DMS79 treated with DMSO at 0.1 percent for 48 hours (cell line): ENCODE data around the gene DDA1.

Experiments
- DNase-seq: peaks from one replicate; lab custom pipeline; 2025; lab: John Stamatoyannopoulos, UW

Gene DDA1

GRCh38 chr19:17330262-17331044 is 21.1 kb downstream of the DDA1 start:
- no peak for DNase-seq

- no peak for DNase-seq
These were observed 21.7 kb downstream of the DDA1 start for GRCh38 chr19:17331045-17331558.

- no peak for DNase-seq
These were observed 23.0 kb downstream of the DDA1 start for GRCh38 chr19:17332360-17332676.

GRCh38 chr19:17332677-17333581 is 23.6 kb downstream of the DDA1 start:
- no peak for DNase-seq

DNA sequence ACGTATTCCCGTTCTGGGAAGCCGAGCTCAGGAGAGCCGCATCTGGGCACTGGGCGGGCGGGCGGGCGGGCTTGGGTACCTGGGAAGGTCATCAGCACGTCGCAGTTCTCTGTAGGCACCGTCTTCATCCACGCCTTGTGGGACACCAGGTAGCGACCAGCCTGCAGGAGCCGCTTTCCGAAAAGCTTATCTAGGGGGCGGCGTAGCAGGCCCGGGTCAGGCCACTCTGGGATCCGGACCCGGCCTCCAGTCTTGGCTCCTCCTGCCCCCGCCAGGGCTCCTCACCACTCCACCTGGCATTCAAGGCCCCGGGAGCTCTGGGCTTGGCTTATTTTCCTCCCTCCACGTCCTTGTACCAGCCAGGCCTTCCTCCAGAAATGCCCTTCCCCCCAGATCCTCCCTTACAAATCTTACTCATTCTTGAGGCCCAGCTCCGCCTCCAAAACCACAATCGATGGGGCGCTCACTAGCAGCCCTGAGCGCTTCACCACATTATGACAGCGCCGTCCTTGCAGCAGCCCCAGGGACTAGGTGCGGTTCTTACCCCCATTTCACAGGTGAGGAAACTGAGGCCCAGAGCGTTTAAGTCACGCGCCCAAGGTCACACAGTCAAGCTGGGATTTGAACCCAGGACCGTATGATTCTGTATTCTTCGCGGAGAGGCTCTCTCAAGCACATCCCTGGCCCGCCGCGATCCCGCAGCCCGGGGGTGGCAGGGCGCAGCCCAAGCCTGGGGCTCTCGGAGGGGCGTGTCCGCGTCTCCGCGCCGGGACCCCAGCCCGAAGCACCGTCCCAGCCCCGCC is 24.4 kb downstream of the DDA1 start:
- peak; percentile 43 for DNase-seq

GRCh38 chr19:17334414-17335409 is 25.3 kb downstream of the DDA1 start, which contains the start of gene ANO8:
Gene ANO8 (minus strand): TSS chr19:17334855. CDS start chr19:17334670, 185 bp downstream.
- peak; percentile 96 for DNase-seq

- peak; percentile 32 for DNase-seq
These were observed 26.2 kb downstream of the DDA1 start for GRCh38 chr19:17335575-17335974.

- peak; percentile 97 for DNase-seq
These were observed 27.7 kb downstream of the DDA1 start, which contains the start of gene GTPBP3 for GRCh38 chr19:17336872-17337674. Gene GTPBP3 (plus strand): TSS chr19:17337553. CDS start chr19:17337612, 59 bp downstream.

DNA sequence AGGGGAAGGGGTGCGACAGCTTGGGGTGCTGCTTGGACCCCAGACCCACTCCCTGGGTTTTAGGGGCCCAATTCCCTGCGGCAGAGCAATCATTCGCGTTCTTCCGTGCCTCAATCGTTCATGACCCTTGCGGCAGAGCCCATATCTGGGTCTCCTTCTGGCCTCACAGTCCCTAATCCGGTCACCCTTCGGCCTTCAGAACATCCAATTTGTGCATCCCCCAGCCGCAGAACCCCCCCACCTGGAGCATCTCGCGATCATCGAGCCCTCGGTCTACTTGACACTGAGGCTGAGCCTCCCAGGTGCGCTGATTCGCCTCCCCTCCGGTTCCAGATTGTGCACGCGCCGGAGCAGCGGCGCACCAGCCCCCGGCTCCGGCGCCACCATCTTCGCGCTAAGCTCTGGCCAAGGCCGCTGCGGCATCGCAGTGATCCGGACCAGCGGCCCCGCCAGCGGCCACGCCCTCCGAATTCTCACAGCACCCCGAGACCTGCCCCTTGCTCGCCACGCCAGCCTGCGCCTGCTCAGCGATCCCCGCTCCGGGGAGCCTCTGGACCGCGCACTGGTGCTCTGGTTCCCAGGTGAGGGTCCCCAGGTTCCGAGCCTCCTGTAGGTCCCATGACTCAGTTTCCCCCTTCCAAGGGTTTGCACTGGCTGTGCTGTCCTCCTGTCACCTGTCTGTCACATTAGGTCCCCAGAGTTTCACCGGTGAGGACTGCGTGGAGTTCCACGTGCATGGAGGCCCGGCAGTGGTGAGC is 28.5 kb downstream of the DDA1 start:
- peak; percentile 32 for DNase-seq

DNA sequence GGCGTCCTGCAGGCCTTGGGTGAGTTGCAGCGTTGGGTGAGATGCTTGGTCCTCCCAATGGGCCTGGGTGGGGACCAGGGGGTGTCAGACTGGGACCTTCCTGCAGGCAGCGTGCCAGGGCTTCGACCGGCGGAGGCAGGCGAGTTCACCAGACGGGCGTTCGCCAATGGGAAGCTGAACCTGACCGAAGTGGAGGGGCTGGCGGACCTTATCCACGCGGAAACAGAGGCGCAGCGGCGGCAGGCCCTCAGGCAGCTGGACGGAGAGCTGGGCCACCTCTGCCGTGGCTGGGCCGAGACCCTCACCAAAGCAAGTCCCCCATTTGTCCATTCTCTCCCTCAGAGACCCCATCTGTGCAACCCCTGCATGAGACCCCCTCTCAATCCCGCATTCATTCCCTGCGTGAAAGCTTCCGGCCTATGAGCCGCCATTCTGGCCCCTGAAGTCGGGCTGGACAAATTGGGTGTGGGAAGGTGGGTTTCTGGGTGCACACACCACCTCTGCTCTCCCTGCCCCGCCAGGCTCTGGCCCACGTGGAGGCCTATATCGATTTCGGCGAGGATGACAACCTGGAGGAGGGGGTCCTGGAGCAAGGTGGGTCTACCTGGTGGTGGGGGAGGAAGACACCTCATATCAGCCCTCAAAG is 29.2 kb downstream of the DDA1 start:
- no peak for DNase-seq

DNA sequence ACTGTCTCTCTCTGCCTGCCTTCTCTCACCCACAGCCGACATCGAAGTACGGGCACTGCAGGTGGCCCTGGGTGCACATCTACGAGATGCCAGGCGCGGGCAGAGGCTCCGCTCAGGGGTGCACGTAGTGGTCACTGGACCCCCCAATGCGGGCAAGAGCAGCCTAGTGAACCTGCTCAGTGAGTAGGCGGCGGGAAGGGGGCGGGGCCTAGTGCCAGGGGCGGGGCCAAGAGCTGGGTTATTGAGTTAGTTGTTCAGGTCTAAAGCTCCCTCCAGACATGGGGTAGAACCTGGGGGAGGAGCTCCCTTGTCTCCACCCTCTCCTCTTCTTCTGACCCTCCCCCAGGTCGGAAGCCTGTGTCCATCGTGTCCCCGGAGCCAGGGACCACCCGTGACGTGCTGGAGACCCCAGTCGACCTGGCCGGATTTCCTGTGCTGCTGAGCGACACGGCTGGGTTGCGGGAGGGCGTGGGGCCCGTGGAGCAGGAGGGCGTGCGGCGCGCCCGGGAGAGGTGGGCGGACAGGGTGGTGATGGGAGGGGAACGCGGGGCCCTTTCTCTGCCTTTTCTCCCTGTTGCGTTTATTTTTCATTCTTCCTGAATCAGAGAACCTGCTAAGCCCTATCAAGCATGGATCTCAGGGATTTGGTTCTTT is 29.9 kb downstream of the DDA1 start:
- DNase-seq = no peak

- DNase-seq = no peak
These were observed 31.0 kb downstream of the DDA1 start for GRCh38 chr19:17340302-17340870.

- DNase-seq = no peak
These were observed 31.6 kb downstream of the DDA1 start for GRCh38 chr19:17340871-17341357.

- DNase-seq = no peak
These were observed 32.0 kb downstream of the DDA1 start for GRCh38 chr19:17341386-17341785.

DNA sequence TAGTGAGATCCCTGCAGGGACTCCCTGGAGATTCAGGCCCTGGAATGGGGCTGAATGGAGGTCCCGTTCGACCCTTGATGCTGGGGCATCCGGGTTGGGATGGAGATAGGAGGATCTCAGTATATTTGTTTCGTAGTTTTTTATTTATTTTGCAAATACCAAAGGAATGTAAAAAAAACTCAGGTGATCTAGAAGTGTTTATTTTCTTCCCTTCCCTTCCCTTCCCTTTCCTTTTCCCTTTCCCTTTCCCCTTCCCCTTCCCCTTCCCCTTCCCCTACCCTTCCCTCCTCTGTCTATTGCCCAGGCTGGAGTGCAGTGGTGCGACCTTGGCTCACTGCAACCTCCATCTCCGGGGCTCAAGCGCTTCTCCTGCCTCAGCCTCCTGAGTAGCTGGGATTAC is 32.5 kb downstream of the DDA1 start:
- no peak for DNase-seq

GRCh38 chr19:17346109-17346671 is 36.8 kb downstream of the DDA1 start:
- DNase-seq = peak; percentile 61

DNA sequence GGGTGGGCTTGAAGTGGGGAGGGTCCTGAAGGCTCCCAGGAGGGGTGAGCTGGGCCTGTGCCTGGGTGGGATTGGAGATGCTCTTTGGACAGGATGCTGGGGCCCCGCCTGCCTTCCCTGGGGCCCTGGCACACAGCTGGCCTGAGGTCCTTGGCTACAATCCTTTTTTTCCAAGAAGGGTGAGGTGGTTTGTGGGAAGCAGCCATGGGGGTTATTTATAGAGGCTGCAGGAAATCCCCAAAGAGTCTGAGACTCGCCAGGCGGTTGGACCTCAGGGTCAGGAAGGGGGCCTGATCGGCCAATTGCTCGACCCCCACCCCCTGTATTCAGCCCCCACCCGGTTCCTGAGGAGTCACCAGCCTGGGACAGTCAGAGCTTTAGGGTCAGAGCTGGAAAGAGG is 38.0 kb downstream of the DDA1 start:
- DNase-seq = no peak
